Heart left ventricle (tissue), 16 donors: ENCODE measurements around the gene VPREB3. TPM values are rescaled to one million over a fixed set of nuclear protein-coding genes. Genes with fewer than 3 reads are reported as not detected.

Source experiments
- ATAC-seq, 4 donors: fragments of 200-7000 bp; cut with Tn5 transposase; one replicate each; pipeline ENCODE4 v1.9.1; 2020 to 2022; ENCODE audit warnings: moderate library complexity in 4 of 4, mild to moderate bottlenecking in 3 of 4, moderate number of reproducible peaks in 1 of 4
- DNase-seq, 5 donors: peaks; one replicate each; pipeline ENCODE4 v3.0.0-alpha.2; 2020
- H3K27ac ChIP-seq, 12 donors: fragments of 200-600 bp; sonication (generic) in 4 of 12; one replicate each; pipeline versions ENCODE4 v1.5.0 to v1.8.0; 2016 to 2022; ENCODE audit warnings: mild to moderate bottlenecking in 2 of 12
- H3K27me3 ChIP-seq, 9 donors: fragments of 200-600 bp; sonication (generic) in 2 of 9; one replicate each; pipeline versions ENCODE4 v1.5.1 to v1.8.0; 2016 to 2022; ENCODE audit warnings: mild to moderate bottlenecking in 3 of 9
- H3K36me3 ChIP-seq, 9 donors: fragments of 200-600 bp; sonication (generic) in 2 of 9; one replicate each; pipeline versions ENCODE4 v1.5.0 to v1.8.0; 2018 to 2022; ENCODE audit warnings: mild to moderate bottlenecking in 2 of 9
- H3K4me1 ChIP-seq, 12 donors: fragments of 200-600 bp; sonication (generic) in 4 of 12; one replicate each; pipeline versions ENCODE4 v1.5.0 to v1.8.0; 2016 to 2022; ENCODE audit warnings: mild to moderate bottlenecking in 3 of 12
- H3K4me3 ChIP-seq, 12 donors: fragments of 200-600 bp; sonication (generic) in 4 of 12; one replicate each; pipeline versions ENCODE4 v1.5.0 to v1.8.0; 2017 to 2022; ENCODE audit warnings: mild to moderate bottlenecking in 9 of 12, moderate library complexity in 4 of 12
- H3K9me3 ChIP-seq, 12 donors: fragments of 200-600 bp; sonication (generic) in 4 of 12; one replicate each; pipeline versions ENCODE4 v1.5.0 to v1.8.0; 2016 to 2022; ENCODE audit warnings: mild to moderate bottlenecking in 1 of 12
- CTCF ChIP-seq, 12 donors: fragments of 200-600 bp; sonication (generic) in 4 of 12; IDR thresholded peaks; one replicate each; pipeline versions ENCODE4 v1.5.0 to v1.8.0; 2018 to 2022; ENCODE audit warnings: antibody characterized with exemption in 12 of 12, mild to moderate bottlenecking in 5 of 12
- POLR2A ChIP-seq, 2 donors: fragments of 450-650 bp; IDR thresholded peaks; one replicate each; pipeline ENCODE4 v1.6.1; 2017; ENCODE audit warnings: antibody characterized with exemption in 2 of 2, mild to moderate bottlenecking in 2 of 2, moderate library complexity in 2 of 2
- WGBS, 4 donors: extraction: QIAGEN DNeasy Blood & Tissue Kit in 2 of 4; methylation state at CpG; one replicate each; pipeline versions ENCODE4 v1.1.5 to v1.1.7; 2013 to 2018; 5-methylcytosine and 5-hydroxymethylcytosine counted together
- intact Hi-C, 10 donors: fragments of 100-400 bp; cut with DNase I; formaldehyde crosslinking; loops; one replicate each; pipeline versions ENCODE4 v1.11.1 to v1.14.2; 2022
- polyA plus RNA-seq, 2 donors: library from polyadenylated mRNA; stranded (reverse); fragments of 200-250 nt; gene quantifications; one replicate each; pipeline ENCODE4 v1.2.3, GENCODE V29; 2013
- total RNA-seq, 9 donors: library from RNA; depleted of rRNA in 2 of 9; stranded (reverse); fragments of >200 nt in 2 of 9; fragmentation: NEBNext Ultra II Directional in 3 of 9; extraction: Animal tissue kit (Norgen Biotek cat#: 25700) in 3 of 9; gene quantifications; one replicate each; pipeline versions ENCODE4 v1.1.0 to v1.2.4, GENCODE V29; 2016 to 2023
- donor health status: ischemic (EF 13 %, LVEDD 7.1; RV severe dilation, severe dysfunction).
- donor health status: healthy with polysubstance abuse.
- donor health status: DM: no; HTN: yes; CAD: no.
- donor health status: DM: no; HTN: no; CAD: no.
- donor health status: ischemic (EF 25% LVEDD 6.9; RV normal size, moderate dysfunction).
- donor health status: ischemic (EF 25% LVEDD 5.7; RV mildly dilated, moderate dysfunction).
- donor health status: healthy.
- donor health status: DM: yes; HTN: yes; CAD: no.
- donor health status: ischemic (EF 35%, LVEDD 5.7; RV mildly dilated, moderate dysfunction).
- donor health status: nonischemic (EF 11% LVEDD 7.7; RV severe dilation, severe dysfunction).
- donor health status: DM: yes; HTN: yes; CAD: no.
- donor health status: PGD.
- donor health status: ischemic (EF 29% LVEDD 5.4; RV normal size, mild dysfunction).
- donor health status: nonischemic (EF 23%, LVEDD 6.1; RV moderate dilation, normal function).

The VPREB3 gene
- total and polyA plus RNA-seq, 11 donors: 0.63 to 3.2 (median 0.77) TPM; not detected in 3

- ATAC-seq (no peak), DNase-seq (peak in 1 of 5 donors; percentile 41)
- Histone ChIP-seq H3K9me3 (no peaks in the 10 kb centered on the region), H3K4me3 (peak overlapping the region in 11 of 12 donors; percentile 41 to 71 (median 59)), H3K27me3 (peaks cover 0 to 3% (median 0%) of the 10 kb centered on the region in 9 donors), H3K4me1 (peaks cover 0 to 65% (median 42%) of the 10 kb centered on the region in 12 donors), H3K36me3 (no peaks in the 10 kb centered on the region), H3K27ac (peak overlapping the region in 8 of 12 donors; percentile 44 to 78 (median 74))
- TF ChIP-seq POLR2A (IDR thresholded peaks at IDR 0.05): no peak
- TF ChIP-seq CTCF (IDR thresholded peaks at IDR 0.05): no peak
- WGBS, 4 donors: 21 to 34% (median 27%) methylated on average over 4 to 6 of the region's 6 CpGs
- intact Hi-C loops: loop anchor here in 3 of 10 donors (2.0 to 10.0 kb wide), 3 partner anchors 15 to 483 kb away; partner anchors contain the start of gene SMARCB1 (in 1 of the 3)
Measured at GRCh38 chr22:23772315-23772648, 18.1 kb upstream of the VPREB3 start.

- Histone ChIP-seq H3K4me3 (no peak overlapping the region), H3K27me3 (peaks cover 0 to 3% (median 0%) of the 10 kb centered on the region in 9 donors), H3K9me3 (no peaks in the 10 kb centered on the region), H3K36me3 (peaks cover 0 to 16% (median 0%) of the 10 kb centered on the region in 9 donors), H3K27ac (peak overlapping the region in 4 of 12 donors; percentile 90 to 95 (median 95)), H3K4me1 (peaks cover 0 to 70% (median 47%) of the 10 kb centered on the region in 12 donors)
- TF ChIP-seq POLR2A (IDR thresholded peaks at IDR 0.05) (no peak), CTCF (IDR thresholded peaks at IDR 0.05) (no peak)
- no peak for DNase-seq
- no peak for ATAC-seq
- intact Hi-C loops: loop anchor here in 9 of 10 donors (1.0 to 10.0 kb wide), 8 partner anchors 21 to 225 kb away; no protein-coding TSS in a partner anchor
- 84 to 88% (median 85%) methylated on average over 6 of the region's 6 CpGs for WGBS, 4 donors
Measured at GRCh38 chr22:23769321-23769965, 15.2 kb upstream of the VPREB3 start.

GRCh38 chr22:23767673-23768548, 13.7 kb upstream of the VPREB3 start, which contains the start of gene CHCHD10:
Gene CHCHD10 (minus strand): TSS chr22:23767972. CDS start chr22:23767874, 98 bp downstream.
- 1% methylated on average over 31 to 63 of the region's 63 CpGs for WGBS, 4 donors
- peak; percentile 73 to 87 (median 82) for ATAC-seq
- H3K27me3 ChIP-seq: no peaks in the 10 kb centered on the region

More at GRCh38 chr22:23767673-23768548, 13.7 kb upstream of the VPREB3 start, which contains the start of gene CHCHD10:
- Histone ChIP-seq H3K4me3 (peak within 1 kb of the TSS; percentile 30 to 91 (median 66)), H3K9me3 (no peaks in the 10 kb centered on the region), H3K27ac (peak within 1 kb of the TSS; percentile 82 to 97 (median 90)), H3K36me3 (peaks cover 0 to 16% (median 0%) of the 10 kb centered on the region in 9 donors), H3K4me1 (peaks cover 0 to 70% (median 43%) of the 10 kb centered on the region in 12 donors)
- peak; percentile 88 to 92 (median 90) for DNase-seq
- intact Hi-C loops: loop anchor here (1.0 to 10.0 kb wide), 8 partner anchors 19 to 223 kb away; no protein-coding TSS in a partner anchor
- TF ChIP-seq POLR2A (IDR thresholded peaks at IDR 0.05) (peak; percentile 92 to 97), CTCF (IDR thresholded peaks at IDR 0.05) (peak; percentile 73 to 92 (median 86))
